Measurements from ENCODE around the gene PSMB11.

DNA sequence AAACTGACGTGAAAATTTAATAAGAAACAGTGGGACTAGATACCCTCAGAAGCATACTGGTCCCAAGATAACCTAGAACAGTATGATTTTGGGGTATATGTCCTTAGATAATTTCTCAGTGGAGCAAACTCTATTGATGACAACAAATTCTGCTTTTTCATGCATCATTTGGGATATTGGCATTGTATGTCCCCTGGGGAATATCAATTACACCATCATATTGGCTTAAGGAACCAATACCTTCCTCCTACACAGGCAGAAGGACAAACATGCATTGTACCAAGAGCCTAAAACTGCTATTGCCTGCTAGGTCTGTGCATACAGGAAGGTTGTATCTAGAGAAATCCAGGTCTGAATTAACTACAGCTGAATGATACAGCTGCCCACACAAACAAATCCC is 32.9 kb downstream of the PSMB11 start:
- TF ChIP-seq, protein P1, sequence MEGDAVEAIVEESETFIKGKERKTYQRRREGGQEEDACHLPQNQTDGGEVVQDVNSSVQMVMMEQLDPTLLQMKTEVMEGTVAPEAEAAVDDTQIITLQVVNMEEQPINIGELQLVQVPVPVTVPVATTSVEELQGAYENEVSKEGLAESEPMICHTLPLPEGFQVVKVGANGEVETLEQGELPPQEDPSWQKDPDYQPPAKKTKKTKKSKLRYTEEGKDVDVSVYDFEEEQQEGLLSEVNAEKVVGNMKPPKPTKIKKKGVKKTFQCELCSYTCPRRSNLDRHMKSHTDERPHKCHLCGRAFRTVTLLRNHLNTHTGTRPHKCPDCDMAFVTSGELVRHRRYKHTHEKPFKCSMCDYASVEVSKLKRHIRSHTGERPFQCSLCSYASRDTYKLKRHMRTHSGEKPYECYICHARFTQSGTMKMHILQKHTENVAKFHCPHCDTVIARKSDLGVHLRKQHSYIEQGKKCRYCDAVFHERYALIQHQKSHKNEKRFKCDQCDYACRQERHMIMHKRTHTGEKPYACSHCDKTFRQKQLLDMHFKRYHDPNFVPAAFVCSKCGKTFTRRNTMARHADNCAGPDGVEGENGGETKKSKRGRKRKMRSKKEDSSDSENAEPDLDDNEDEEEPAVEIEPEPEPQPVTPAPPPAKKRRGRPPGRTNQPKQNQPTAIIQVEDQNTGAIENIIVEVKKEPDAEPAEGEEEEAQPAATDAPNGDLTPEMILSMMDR (IDR thresholded peaks at IDR 0.05): no peak
- no peak for TF ChIP-seq POLR2A (IDR thresholded peaks at IDR 0.05)
